HUES6 (cell line): ENCODE results near the gene CETN1.

Source experiments
- H3K27ac ChIP-seq: 2 replicates; pipeline ENCODE4 v1.7.0; 2013; ENCODE audit warnings: low read depth, mild to moderate bottlenecking, low read length, inconsistent platforms
- H3K27me3 ChIP-seq: 2 replicates; pipeline ENCODE4 v1.6.1; 2013; ENCODE audit warnings: low read length; ENCODE audit not compliant: control insufficient read depth, insufficient read depth
- H3K36me3 ChIP-seq: 2 replicates; pipeline ENCODE4 v1.6.1; 2013; ENCODE audit warnings: low read length; ENCODE audit not compliant: control insufficient read depth, insufficient read depth
- H3K4me1 ChIP-seq: 2 replicates; pipeline ENCODE4 v1.6.1; 2013; ENCODE audit warnings: low read length; ENCODE audit not compliant: control insufficient read depth, insufficient read depth
- H3K4me3 ChIP-seq: 2 replicates; pipeline ENCODE4 v1.5.1; 2013; ENCODE audit warnings: low read depth, low read length
- H3K9ac ChIP-seq: one replicate; pipeline ENCODE4 v1.6.1; 2013; ENCODE audit warnings: mild to moderate bottlenecking, low read length
- H3K9me3 ChIP-seq: 2 replicates; pipeline ENCODE4 v1.6.1; 2013; ENCODE audit warnings: low read depth, low read length; ENCODE audit not compliant: control insufficient read depth, insufficient read depth

The CETN1 gene

DNA sequence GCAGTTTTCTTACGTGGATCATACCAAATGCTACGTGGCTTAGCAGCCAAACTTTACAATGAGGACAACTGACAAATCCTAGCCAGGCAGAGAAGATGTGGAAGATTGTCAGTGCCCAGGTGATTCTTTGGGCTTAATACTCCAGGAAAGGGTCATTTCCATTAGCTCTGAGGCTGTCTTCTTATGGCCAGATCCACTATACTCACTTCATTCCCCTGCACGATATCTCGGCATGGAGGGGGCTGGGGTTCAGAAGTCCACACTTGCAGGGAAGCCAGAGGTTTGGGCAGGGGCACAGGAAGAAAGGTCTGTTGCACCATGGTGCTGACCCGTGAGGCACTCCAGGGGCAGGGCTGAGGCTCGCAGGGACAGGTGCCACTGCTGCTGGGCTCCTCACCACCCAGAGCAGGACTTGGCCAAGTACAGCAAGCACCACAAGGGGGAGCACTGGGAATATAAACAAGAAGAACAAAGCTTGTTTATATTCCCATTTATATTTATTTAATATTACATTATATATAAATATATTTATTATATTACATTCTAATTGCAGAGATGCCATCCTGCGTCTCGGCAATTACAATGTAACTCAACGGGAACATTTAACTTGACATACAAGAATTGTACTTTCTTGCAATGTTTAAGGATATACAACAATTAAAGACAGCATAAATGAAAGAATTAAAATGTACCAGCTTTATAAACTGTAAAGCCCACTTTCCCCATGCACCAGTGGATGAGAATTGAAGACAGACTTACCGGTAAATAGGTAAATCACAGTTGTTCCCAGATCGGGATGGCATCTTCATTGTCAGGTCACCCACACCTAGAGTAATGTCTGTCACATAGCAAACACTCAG lies 43.8 kb downstream of the CETN1 start:
- H3K4me3 ChIP-seq, result no peak overlapping the region
- H3K9ac ChIP-seq, result no peak overlapping the region
- no peaks in the 10 kb centered on the region for H3K36me3 ChIP-seq
- H3K27ac ChIP-seq, result no peak overlapping the region
- no peaks in the 10 kb centered on the region for H3K9me3 ChIP-seq
- H3K27me3 ChIP-seq, result no peaks in the 10 kb centered on the region
- H3K4me1 ChIP-seq, result peaks cover 6% of the 10 kb centered on the region

DNA sequence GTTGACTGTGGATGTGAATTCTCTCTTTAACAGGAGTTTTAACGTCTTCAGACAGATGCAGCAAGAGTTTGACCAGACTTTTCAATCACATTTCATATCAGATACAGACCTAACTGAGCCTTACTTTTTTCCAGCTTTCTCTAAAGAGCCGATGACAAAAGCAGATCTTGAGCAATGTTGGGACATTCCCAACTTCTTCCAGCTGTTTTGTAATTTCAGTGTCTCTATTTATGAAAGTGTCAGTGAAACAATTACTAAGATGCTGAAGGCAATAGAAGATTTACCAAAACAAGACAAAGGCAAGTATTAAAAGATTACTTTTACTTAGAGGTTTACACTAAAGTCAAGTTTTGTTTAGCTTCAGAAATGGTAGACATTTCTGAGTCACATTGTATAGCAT lies 47.1 kb downstream of the CETN1 start:
- Histone ChIP-seq H3K9me3 (no peaks in the 10 kb centered on the region), H3K36me3 (no peaks in the 10 kb centered on the region), H3K4me3 (no peak overlapping the region), H3K4me1 (peaks cover 6% of the 10 kb centered on the region), H3K27ac (no peak overlapping the region), H3K9ac (no peak overlapping the region), H3K27me3 (no peaks in the 10 kb centered on the region)

GRCh38 chr18:629269-630150 lies 49.3 kb downstream of the CETN1 start:
- Histone ChIP-seq H3K4me1 (peaks cover 3% of the 10 kb centered on the region), H3K36me3 (no peaks in the 10 kb centered on the region), H3K4me3 (no peak overlapping the region), H3K9me3 (no peaks in the 10 kb centered on the region), H3K27ac (no peak overlapping the region), H3K9ac (no peak overlapping the region), H3K27me3 (no peaks in the 10 kb centered on the region)

- Histone ChIP-seq H3K4me3 (no peak overlapping the region), H3K36me3 (no peaks in the 10 kb centered on the region), H3K9ac (no peak overlapping the region), H3K4me1 (0 out of 2 replicates have a peak, but pooled peaks cover 9% of the 10 kb centered on the region), H3K27me3 (no peaks in the 10 kb centered on the region), H3K27ac (no peak overlapping the region), H3K9me3 (no peaks in the 10 kb centered on the region)
Observed at GRCh38 chr18:631560-631959, 51.4 kb downstream of the CETN1 start.
